Measurements from ENCODE around the gene SSTR5.
"Not testable (repeated sequence)": the region's sequence is repeated elsewhere in the genome, so short reads cannot be mapped to it uniquely, and the experiment has no call there.

Gene SSTR5

GRCh38 chr16:1072526-1073261, at the start of gene SSTR5:
SSTR5 (plus strand) TSS chr16:1072747; CDS start chr16:1078869, 6,122 bp downstream.
- DNase-seq (ENCODE audit: low read depth in 3 of 3, low spot score in 1 of 3): no peak

- DNase-seq (ENCODE audit: low read depth in 3 of 3, low spot score in 1 of 3): no peak
Observed at GRCh38 chr16:1024138-1024537, 48.4 kb upstream of the SSTR5 start.

GRCh38 chr16:1025183-1025809, 47.3 kb upstream of the SSTR5 start:
- not testable (repeated sequence) for DNase-seq (ENCODE audit: low read depth in 3 of 3, low spot score in 1 of 3)

GRCh38 chr16:1026057-1026783, 46.3 kb upstream of the SSTR5 start:
- DNase-seq (ENCODE audit: low read depth in 3 of 3, low spot score in 1 of 3): no peak

- DNase-seq (ENCODE audit: low read depth in 3 of 3, low spot score in 1 of 3): no peak
Observed at GRCh38 chr16:1026784-1027500, 45.6 kb upstream of the SSTR5 start.

GRCh38 chr16:1027501-1027815, 45.1 kb upstream of the SSTR5 start:
- DNase-seq (ENCODE audit: low read depth in 3 of 3, low spot score in 1 of 3): no peak

GRCh38 chr16:1028056-1028455, 44.5 kb upstream of the SSTR5 start:
- DNase-seq (ENCODE audit: low read depth in 3 of 3, low spot score in 1 of 3): no peak

GRCh38 chr16:1028524-1029258, 43.9 kb upstream of the SSTR5 start:
- no peak for DNase-seq (ENCODE audit: low read depth in 3 of 3, low spot score in 1 of 3)

- no peak for DNase-seq (ENCODE audit: low read depth in 3 of 3, low spot score in 1 of 3)
Observed at GRCh38 chr16:1029259-1029545, 43.3 kb upstream of the SSTR5 start.

GRCh38 chr16:1030473-1030901, 42.1 kb upstream of the SSTR5 start:
- no peak for DNase-seq (ENCODE audit: low read depth in 3 of 3, low spot score in 1 of 3)

GRCh38 chr16:1031666-1032065, 40.9 kb upstream of the SSTR5 start:
- no peak for DNase-seq (ENCODE audit: low read depth in 3 of 3, low spot score in 1 of 3)

- DNase-seq (ENCODE audit: low read depth in 3 of 3, low spot score in 1 of 3): no peak
Observed at GRCh38 chr16:1032607-1033006, 39.9 kb upstream of the SSTR5 start.

GRCh38 chr16:1033128-1033679, 39.3 kb upstream of the SSTR5 start:
- DNase-seq (ENCODE audit: low read depth in 3 of 3, low spot score in 1 of 3): no peak

- DNase-seq (ENCODE audit: low read depth in 3 of 3, low spot score in 1 of 3): no peak
Observed at GRCh38 chr16:1034230-1035065, 38.1 kb upstream of the SSTR5 start.

GRCh38 chr16:1035066-1035415, 37.5 kb upstream of the SSTR5 start:
- DNase-seq (ENCODE audit: low read depth in 3 of 3, low spot score in 1 of 3): no peak

GRCh38 chr16:1036166-1036565, 36.4 kb upstream of the SSTR5 start:
- no peak for DNase-seq (ENCODE audit: low read depth in 3 of 3, low spot score in 1 of 3)

GRCh38 chr16:1036726-1037393, 35.7 kb upstream of the SSTR5 start:
- no peak for DNase-seq (ENCODE audit: low read depth in 3 of 3, low spot score in 1 of 3)

GRCh38 chr16:1037394-1038257, 34.9 kb upstream of the SSTR5 start:
- no peak for DNase-seq (ENCODE audit: low read depth in 3 of 3, low spot score in 1 of 3)

GRCh38 chr16:1038932-1039331, 33.6 kb upstream of the SSTR5 start:
- DNase-seq (ENCODE audit: low read depth in 3 of 3, low spot score in 1 of 3): no peak
